Sigmoid colon (tissue), 4 donors: ENCODE measurements around the gene DNAAF6.

ENCODE experiments used
- EP300 ChIP-seq, 4 donors: sonication (generic); formaldehyde crosslinking; IDR thresholded peaks; one replicate each; pipeline ENCODE4 v1.6.1; 2017; ENCODE audit warnings: antibody characterized with exemption in 4 of 4
- POLR2A ChIP-seq, 2 donors: fragments of 450-650 bp; IDR thresholded peaks; one replicate each; pipeline ENCODE4 v1.6.1; 2016; ENCODE audit warnings: antibody characterized with exemption in 2 of 2, mild to moderate bottlenecking in 2 of 2, moderate library complexity in 2 of 2
- POLR2AphosphoS5 ChIP-seq, 4 donors: sonication (generic); formaldehyde crosslinking; IDR thresholded peaks; one replicate each; pipeline ENCODE4 v1.6.1; 2017; ENCODE audit warnings: antibody characterized with exemption in 4 of 4
- TF ChIP-seq, protein P1 (sequence below), 4 experiments: fragments of 450-650 bp in 3 of 4; fragments of 200-600 bp in 1 of 4; IDR thresholded peaks; one replicate each; pipeline ENCODE4 v1.5.1; 2016 to 2019; ENCODE audit warnings: antibody characterized with exemption in 4 of 4, mild to moderate bottlenecking in 3 of 4, moderate library complexity in 2 of 4

DNA sequence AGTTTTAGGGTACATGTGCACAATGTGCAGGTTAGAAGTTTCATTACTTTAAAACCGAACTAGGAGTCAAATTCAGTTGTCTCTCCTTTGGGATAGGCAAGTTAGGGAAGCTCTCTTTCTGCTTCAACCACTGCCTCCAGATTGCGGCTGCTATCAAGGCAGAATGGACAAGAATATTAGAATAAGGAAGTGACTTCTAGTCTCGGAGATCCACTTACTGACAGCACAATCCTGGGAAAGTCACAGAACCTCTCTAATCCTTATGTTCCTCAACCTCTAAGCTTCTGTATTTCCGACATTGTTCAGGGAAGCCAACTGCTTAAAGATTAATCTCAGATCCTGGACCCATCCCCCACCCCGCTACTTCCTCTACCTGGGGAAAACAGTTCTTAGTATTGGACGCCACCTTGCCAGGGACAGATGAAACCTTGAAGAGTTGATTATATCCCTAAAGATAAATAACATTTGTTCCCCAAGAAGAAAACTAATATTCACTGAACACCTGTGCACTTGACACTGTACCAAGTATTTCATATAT is 2.3 kb upstream of the DNAAF6 start:
- TF ChIP-seq, protein P1, sequence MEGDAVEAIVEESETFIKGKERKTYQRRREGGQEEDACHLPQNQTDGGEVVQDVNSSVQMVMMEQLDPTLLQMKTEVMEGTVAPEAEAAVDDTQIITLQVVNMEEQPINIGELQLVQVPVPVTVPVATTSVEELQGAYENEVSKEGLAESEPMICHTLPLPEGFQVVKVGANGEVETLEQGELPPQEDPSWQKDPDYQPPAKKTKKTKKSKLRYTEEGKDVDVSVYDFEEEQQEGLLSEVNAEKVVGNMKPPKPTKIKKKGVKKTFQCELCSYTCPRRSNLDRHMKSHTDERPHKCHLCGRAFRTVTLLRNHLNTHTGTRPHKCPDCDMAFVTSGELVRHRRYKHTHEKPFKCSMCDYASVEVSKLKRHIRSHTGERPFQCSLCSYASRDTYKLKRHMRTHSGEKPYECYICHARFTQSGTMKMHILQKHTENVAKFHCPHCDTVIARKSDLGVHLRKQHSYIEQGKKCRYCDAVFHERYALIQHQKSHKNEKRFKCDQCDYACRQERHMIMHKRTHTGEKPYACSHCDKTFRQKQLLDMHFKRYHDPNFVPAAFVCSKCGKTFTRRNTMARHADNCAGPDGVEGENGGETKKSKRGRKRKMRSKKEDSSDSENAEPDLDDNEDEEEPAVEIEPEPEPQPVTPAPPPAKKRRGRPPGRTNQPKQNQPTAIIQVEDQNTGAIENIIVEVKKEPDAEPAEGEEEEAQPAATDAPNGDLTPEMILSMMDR (IDR thresholded peaks at IDR 0.05) = no peak
- TF ChIP-seq POLR2AphosphoS5 (IDR thresholded peaks at IDR 0.05) (no peak), POLR2A (IDR thresholded peaks at IDR 0.05) (no peak), EP300 (IDR thresholded peaks at IDR 0.05) (no peak)
